Right lobe of liver (tissue), 4 donors: ENCODE results near the gene MOXD1.

ENCODE experiments used
- POLR2A ChIP-seq: fragments of 450-650 bp; IDR thresholded peaks from one replicate; pipeline ENCODE4 v1.6.1; 2017; ENCODE audit warnings: antibody characterized with exemption, mild to moderate bottlenecking
- TF ChIP-seq, protein P1 (sequence below), 4 donors: fragments of 200-600 bp in 3 of 4; fragments of 450-650 bp in 1 of 4; IDR thresholded peaks; one replicate each; pipeline versions ENCODE4 v1.5.1 to v1.8.0; 2016 to 2022; ENCODE audit warnings: antibody characterized with exemption in 4 of 4, mild to moderate bottlenecking in 2 of 4
- donor health status: DM: no; HTN: no; CAD: no.
- donor health status: DM: no; HTN: no; CAD: no.
- donor health status: DM: no; HTN: yes; CAD: no.

DNA sequence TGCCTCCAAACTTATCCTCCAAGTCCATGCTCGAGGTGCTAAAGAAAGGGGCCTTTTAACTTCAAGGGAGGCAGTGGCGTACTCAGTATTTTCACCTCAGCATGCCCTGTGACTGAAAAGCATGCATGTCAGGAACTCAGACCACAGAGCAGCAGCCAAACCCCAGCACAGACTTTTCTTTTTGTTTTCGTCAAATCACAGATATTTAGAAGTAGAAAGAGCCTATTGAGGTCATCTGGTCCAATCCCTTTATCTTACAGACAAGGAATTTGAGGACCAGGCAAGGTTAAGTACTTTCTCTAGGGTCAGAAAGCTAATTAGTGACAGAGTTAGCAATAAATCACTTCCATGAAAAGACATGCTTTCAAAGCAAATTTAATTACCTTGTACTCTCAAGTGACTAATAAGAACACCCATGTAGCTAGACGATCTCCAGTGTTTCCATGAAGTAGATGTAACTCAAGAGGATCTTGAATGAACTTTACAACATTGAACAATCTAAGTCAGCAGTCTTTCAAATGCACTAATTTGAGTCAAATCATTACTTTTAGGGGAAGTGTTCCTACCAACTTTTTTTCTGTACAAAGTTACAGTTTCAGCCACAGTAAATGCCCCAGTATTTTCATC lies 35.9 kb downstream of the MOXD1 start:
- TF ChIP-seq, protein P1, sequence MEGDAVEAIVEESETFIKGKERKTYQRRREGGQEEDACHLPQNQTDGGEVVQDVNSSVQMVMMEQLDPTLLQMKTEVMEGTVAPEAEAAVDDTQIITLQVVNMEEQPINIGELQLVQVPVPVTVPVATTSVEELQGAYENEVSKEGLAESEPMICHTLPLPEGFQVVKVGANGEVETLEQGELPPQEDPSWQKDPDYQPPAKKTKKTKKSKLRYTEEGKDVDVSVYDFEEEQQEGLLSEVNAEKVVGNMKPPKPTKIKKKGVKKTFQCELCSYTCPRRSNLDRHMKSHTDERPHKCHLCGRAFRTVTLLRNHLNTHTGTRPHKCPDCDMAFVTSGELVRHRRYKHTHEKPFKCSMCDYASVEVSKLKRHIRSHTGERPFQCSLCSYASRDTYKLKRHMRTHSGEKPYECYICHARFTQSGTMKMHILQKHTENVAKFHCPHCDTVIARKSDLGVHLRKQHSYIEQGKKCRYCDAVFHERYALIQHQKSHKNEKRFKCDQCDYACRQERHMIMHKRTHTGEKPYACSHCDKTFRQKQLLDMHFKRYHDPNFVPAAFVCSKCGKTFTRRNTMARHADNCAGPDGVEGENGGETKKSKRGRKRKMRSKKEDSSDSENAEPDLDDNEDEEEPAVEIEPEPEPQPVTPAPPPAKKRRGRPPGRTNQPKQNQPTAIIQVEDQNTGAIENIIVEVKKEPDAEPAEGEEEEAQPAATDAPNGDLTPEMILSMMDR (IDR thresholded peaks at IDR 0.05): no peak
- no peak for TF ChIP-seq POLR2A
